ENCODE data around the gene NMRAL1. TPM values are rescaled to one million over a fixed set of nuclear protein-coding genes. Genes with fewer than 3 reads are reported as not detected.

Gene NMRAL1
- total RNA-seq, 4 donors from 2014 or later: 41.5 to 74.5 (median 58.1) TPM

GRCh38 chr16:4481526-4481925, 7.1 kb upstream of the NMRAL1 start:
- no peak overlapping the region for H3K4me3 ChIP-seq
- H3K27me3 ChIP-seq: no peaks in the 10 kb centered on the region
- no peak for DNase-seq
- no peak overlapping the region for H3K27ac ChIP-seq
- peaks cover 0 to 32% (median 0%) of the 10 kb centered on the region in 3 donors for H3K36me3 ChIP-seq
- no peaks in the 10 kb centered on the region for H3K9me3 ChIP-seq
- TF ChIP-seq POLR2A (IDR thresholded peaks at IDR 0.05) (no peak), CTCF (IDR thresholded peaks at IDR 0.05) (no peak)
- peaks cover 0 to 20% (median 0%) of the 10 kb centered on the region in 4 donors for H3K4me1 ChIP-seq

GRCh38 chr16:4477966-4478365, 3.5 kb upstream of the NMRAL1 start:
- H3K27ac ChIP-seq: no peak overlapping the region

GRCh38 chr16:4475880-4476788, 1.7 kb upstream of the NMRAL1 start, which contains the start of gene HMOX2:
Gene HMOX2 (plus strand): TSS chr16:4476398. CDS start chr16:4505525, 29,127 bp downstream.
- H3K27ac ChIP-seq: peak within 1 kb of the TSS; percentile 86 to 90 (median 88)
- H3K9me3 ChIP-seq: no peaks in the 10 kb centered on the region
- H3K4me3 ChIP-seq: peak within 1 kb of the TSS; percentile 59 to 86 (median 74)
- DNase-seq: peak; percentile 95 to 97 (median 97)
- H3K4me1 ChIP-seq: peaks cover 6 to 27% (median 8%) of the 10 kb centered on the region in 4 donors
- no peaks in the 10 kb centered on the region for H3K27me3 ChIP-seq
- no peaks in the 10 kb centered on the region for H3K36me3 ChIP-seq
- TF ChIP-seq POLR2A (IDR thresholded peaks at IDR 0.05): peak; percentile 96 to 98
- TF ChIP-seq CTCF (IDR thresholded peaks at IDR 0.05): peak in 5 of 6 experiments; percentile 18 to 61 (median 42)

More at GRCh38 chr16:4477966-4478365, 3.5 kb upstream of the NMRAL1 start:
- H3K36me3 ChIP-seq: no peaks in the 10 kb centered on the region
- no peak for TF ChIP-seq CTCF (IDR thresholded peaks at IDR 0.05)
- TF ChIP-seq POLR2A (IDR thresholded peaks at IDR 0.05): no peak
- peak overlapping the region in 2 of 4 donors; percentile 8 to 71 for H3K4me3 ChIP-seq
- no peaks in the 10 kb centered on the region for H3K27me3 ChIP-seq
- no peak for DNase-seq
- peaks cover 6 to 33% (median 8%) of the 10 kb centered on the region in 4 donors for H3K4me1 ChIP-seq
- no peaks in the 10 kb centered on the region for H3K9me3 ChIP-seq

- no peaks in the 10 kb centered on the region for H3K27me3 ChIP-seq
- no peaks in the 10 kb centered on the region for H3K9me3 ChIP-seq
- no peak for DNase-seq
- TF ChIP-seq CTCF (IDR thresholded peaks at IDR 0.05): no peak
- TF ChIP-seq POLR2A (IDR thresholded peaks at IDR 0.05): no peak
- peaks cover 6 to 20% (median 8%) of the 10 kb centered on the region in 4 donors for H3K4me1 ChIP-seq
- no peak overlapping the region for H3K27ac ChIP-seq
- H3K36me3 ChIP-seq: peaks cover 0 to 11% (median 0%) of the 10 kb centered on the region in 3 donors
- H3K4me3 ChIP-seq: no peak overlapping the region
These were observed 1.5 kb downstream of the NMRAL1 start for GRCh38 chr16:4472880-4473279.

GRCh38 chr16:4471869-4472268, 2.6 kb downstream of the NMRAL1 start:
- Histone ChIP-seq H3K36me3 (peaks cover 0 to 16% (median 0%) of the 10 kb centered on the region in 3 donors), H3K9me3 (no peaks in the 10 kb centered on the region), H3K4me3 (no peak overlapping the region), H3K4me1 (peaks cover 6 to 13% (median 8%) of the 10 kb centered on the region in 4 donors), H3K27ac (no peak overlapping the region), H3K27me3 (no peaks in the 10 kb centered on the region)
- TF ChIP-seq CTCF (IDR thresholded peaks at IDR 0.05) (no peak), POLR2A (IDR thresholded peaks at IDR 0.05) (no peak)
- no peak for DNase-seq

All from Peyer's patch (tissue), 4 donors.